ENCODE measurements around the gene C2CD4C. TPM values are rescaled to one million over a fixed set of nuclear protein-coding genes. Genes with fewer than 3 reads are reported as not detected.
"Not testable (repeated sequence)": the region's sequence is repeated elsewhere in the genome, so short reads cannot be mapped to it uniquely, and the experiment has no call there.

Gene C2CD4C
- total RNA-seq, 2 experiments from 2014 or later = not detected

- ChIA-PET CTCF (no interaction called here), POLR2A (no interaction called here)
These were observed 38.2 kb downstream of the C2CD4C start for GRCh38 chr19:370641-371330.

- ChIA-PET CTCF (no interaction called here), POLR2A (no interaction called here)
These were observed 39.1 kb downstream of the C2CD4C start for GRCh38 chr19:369876-370275.

- ChIA-PET POLR2A (no interaction called here), CTCF (no interaction called here)
These were observed 39.7 kb downstream of the C2CD4C start for GRCh38 chr19:369256-369655.

DNA sequence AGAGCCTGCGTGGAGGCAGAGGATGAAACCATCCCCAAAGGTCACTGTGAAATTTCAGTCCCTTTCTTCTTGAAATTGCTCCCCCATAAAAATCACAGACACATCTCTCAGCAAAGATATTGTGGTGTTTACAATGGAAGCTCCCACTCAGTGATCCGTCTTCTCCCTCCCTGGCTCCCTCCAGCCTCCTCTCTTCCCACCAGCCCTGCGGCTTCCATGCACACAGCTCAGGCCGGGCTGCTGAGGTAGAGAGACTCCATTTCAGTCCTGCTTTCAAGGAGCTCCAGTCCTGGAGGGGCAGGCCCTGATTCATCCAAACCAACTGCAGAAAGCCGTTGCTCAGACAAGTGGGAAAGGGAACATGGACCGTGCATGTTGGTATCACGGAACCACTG, 40.3 kb downstream of the C2CD4C start:
- ChIA-PET CTCF (no interaction called here), POLR2A (no interaction called here)

GRCh38 chr19:367963-368629, 40.9 kb downstream of the C2CD4C start:
- POLR2A ChIA-PET = no interaction called here
- CTCF ChIA-PET = no interaction called here

DNA sequence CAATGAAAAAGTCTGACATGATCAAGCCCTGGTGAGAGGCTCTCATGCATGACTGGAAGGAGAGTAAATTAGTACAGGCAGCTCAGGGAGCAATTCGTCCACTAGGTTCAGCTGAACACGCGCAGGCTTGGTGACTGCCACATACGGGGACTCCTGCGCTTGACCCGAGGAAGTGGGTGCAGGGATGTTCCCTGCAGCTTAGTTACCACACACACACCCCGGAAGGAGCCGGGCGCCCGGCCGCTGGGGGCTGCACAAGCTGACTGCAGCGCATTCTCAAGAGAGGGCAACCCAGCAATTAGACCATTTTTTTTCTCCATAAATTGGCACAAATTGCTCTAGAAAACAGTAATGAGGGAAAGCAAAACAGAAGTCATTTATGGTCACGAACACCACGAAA, 41.4 kb downstream of the C2CD4C start:
- ChIA-PET POLR2A (no interaction called here), CTCF (no interaction called here)

DNA sequence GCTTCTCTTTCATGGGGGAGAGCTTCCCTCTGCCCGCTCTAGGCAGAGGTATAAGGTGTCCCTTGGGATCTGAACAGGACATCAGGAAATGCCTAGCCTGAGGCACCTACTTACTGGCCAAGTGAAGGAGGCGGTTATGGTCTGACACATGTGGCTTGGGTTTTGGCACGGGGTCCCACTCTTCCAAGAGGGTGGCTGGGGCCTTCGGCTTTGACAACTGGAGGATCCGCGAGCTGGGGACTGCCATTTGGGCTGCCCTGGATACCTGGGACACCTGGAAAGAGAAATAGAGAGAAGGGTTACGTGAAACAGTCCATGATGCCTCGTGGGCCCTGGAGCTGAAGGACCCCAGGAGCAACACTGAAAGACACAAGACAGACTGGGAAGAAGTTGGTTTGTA, 42.0 kb downstream of the C2CD4C start:
- ChIA-PET CTCF (no interaction called here), POLR2A (no interaction called here)

DNA sequence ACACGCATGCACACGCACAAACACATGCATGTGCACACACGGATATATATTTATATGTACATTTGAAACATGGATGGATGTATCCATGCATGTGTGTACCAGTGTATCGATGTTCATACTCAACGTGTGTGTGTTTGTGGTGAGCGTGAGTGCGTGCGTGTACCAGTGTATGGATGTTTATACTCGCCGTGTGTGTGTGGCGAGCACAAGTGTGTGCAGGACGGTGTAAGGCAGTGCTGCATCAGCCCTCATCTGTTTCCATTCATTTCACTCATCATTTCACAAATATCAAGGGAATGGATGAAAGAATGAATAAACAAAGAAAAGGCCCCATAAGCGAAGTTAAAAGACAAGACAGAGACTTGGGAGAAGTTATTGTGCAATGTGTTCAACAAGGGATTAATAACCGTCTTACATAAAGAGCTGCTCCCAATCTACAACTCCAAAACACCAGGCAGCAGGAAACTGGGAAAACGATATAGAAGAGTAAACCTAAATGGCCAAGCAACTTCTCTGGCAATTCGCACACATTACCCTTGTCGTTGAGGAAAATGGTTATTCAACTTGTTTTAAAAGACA, 42.7 kb downstream of the C2CD4C start:
- ChIA-PET POLR2A (no interaction called here), CTCF (no interaction called here)

GRCh38 chr19:364496-365287, 44.3 kb downstream of the C2CD4C start:
- ChIA-PET POLR2A (no interaction called here), CTCF (no interaction called here)

GRCh38 chr19:362683-363082, 46.3 kb downstream of the C2CD4C start:
- CTCF ChIA-PET = no interaction called here
- POLR2A ChIA-PET = no interaction called here

- ChIA-PET CTCF (no interaction called here), POLR2A (no interaction called here)
These were observed 46.8 kb downstream of the C2CD4C start for GRCh38 chr19:362154-362553.

DNA sequence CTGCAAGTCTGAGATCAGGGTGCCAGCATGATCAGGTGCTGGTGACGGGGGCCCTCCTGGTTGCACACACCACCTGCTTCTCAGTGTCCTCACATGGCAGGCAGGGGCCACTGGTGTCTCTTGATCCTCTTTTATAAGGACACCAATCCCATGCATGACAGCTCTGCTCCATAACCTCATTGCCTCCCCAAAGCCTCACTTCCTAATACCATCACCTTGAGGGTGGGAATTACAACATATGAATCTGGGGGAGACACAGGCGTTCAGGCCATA, 49.4 kb downstream of the C2CD4C start:
- ChIA-PET CTCF (no interaction called here), POLR2A (no interaction called here)

GRCh38 chr19:355536-355935, 53.4 kb downstream of the C2CD4C start:
- CTCF ChIA-PET = not testable (repeated sequence)

More at GRCh38 chr19:355536-355935, 53.4 kb downstream of the C2CD4C start:
- POLR2A ChIA-PET = not testable (repeated sequence)

Other genes starting within 250 kb of the C2CD4C start
- not detected for gene PLPP2, start 117.7 kb downstream of the C2CD4C start, total RNA-seq
- gene MIER2, start 64.4 kb downstream of the C2CD4C start, total RNA-seq = 10 to 100 TPM; 18.3 to 21.2 TPM
- gene SHC2, start 51.9 kb upstream of the C2CD4C start, total RNA-seq = not detected
- gene MADCAM1, start 87.3 kb upstream of the C2CD4C start, total RNA-seq = under 1 TPM; 0.17 to 0.23 TPM
- gene TPGS1, start 98.3 kb upstream of the C2CD4C start, total RNA-seq = 10 to 100 TPM; 14.1 to 14.9 TPM
- gene CDC34, start 122.6 kb upstream of the C2CD4C start, total RNA-seq = 10 to 100 TPM; 58.7 to 60.1 TPM
- 10 to 100 TPM; 45.0 to 46.8 TPM for gene GZMM, start 134.9 kb upstream of the C2CD4C start, total RNA-seq
- gene BSG, start 163.4 kb upstream of the C2CD4C start, total RNA-seq = 100 to 1,000 TPM; 234 to 243 TPM
- gene HCN2, start 180.7 kb upstream of the C2CD4C start, total RNA-seq = under 1 TPM; 0.40 to 0.55 TPM
- gene POLRMT, start 224.4 kb upstream of the C2CD4C start, total RNA-seq = 10 to 100 TPM; 79.9 to 81.1 TPM
- gene FGF22, start 230.7 kb upstream of the C2CD4C start, total RNA-seq = not detected